Fibroblast of skin of scalp (primary cell): ENCODE data around the gene MMP17. TPM values are rescaled to one million over a fixed set of nuclear protein-coding genes. Genes with fewer than 3 reads are reported as not detected.

Experiments used
- DNase-seq: peaks from one replicate; pipeline ENCODE4 v3.0.0-alpha.2; 2013
- polyA plus RNA-seq, 2 experiments: library from polyadenylated mRNA; unstranded; fragments of 120-200 nt; gene quantifications; one replicate each; pipeline ENCODE4 v1.2.1, GENCODE V29; 2013; ENCODE audit not compliant: insufficient read length in 2 of 2

The MMP17 gene
- polyA plus RNA-seq (2013, experiment 1 of 2; ENCODE audit: insufficient read length) = 14.7 TPM
- 12.6 TPM for polyA plus RNA-seq (2013, experiment 2 of 2; ENCODE audit: insufficient read length)

- peak; percentile 77 for DNase-seq
Measured at GRCh38 chr12:131827961-131828534, at the start of gene MMP17. Gene MMP17 (plus strand): TSS chr12:131828393. CDS start chr12:131828495, 102 bp downstream.

GRCh38 chr12:131779027-131779426 is 49.2 kb upstream of the MMP17 start:
- no peak for DNase-seq

DNA sequence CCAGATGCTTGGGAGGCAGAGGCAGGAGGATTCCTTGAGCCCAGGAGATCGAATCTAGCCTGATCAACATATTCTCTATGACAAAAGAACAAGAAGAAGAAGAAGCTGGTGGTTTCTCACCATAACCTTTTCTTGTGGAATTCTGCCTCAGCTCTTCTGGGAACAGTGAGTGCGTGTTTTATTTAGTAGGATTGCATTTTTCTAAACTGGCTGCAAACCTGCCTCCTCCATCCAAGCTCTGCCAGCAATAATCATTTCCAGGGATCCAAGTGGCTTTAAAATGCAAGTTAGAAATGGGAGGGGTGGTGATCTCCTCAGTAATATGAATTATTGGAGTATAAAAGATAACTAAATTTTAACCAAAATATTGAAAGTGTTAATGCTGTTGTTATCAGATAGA is 46.1 kb upstream of the MMP17 start:
- no peak for DNase-seq

GRCh38 chr12:131783915-131784541 is 44.2 kb upstream of the MMP17 start:
- peak; percentile 71 for DNase-seq

- DNase-seq = peak; percentile 40
Measured at GRCh38 chr12:131784909-131785762, 43.1 kb upstream of the MMP17 start.

DNA sequence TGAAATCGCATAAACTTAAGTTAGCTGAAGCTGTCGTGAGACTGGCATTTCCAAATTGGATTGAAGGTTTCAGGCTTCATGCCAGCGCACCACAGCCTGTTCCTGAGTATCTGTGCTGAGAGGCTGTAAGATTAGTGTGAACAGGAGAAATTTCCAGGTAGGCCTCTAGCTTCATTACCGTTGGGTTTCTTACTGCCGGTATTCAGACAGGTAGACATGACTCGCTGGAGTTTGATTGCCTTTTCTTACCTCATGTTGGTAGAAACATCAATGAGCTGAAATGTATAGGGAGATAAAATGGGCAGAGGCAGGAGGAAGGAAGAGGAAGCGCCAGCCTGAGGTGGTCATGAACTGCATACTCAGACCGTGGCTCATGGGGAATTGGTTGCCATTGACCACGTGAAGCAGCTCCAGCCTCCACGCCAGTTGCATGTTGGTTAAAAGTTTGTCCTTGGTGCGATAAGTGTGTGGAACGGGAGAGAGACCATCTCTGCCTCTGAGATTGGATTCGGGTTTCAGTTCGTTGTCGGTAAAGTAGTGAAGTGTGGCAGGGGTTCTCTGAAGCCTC is 42.3 kb upstream of the MMP17 start:
- no peak for DNase-seq

- no peak for DNase-seq
Measured at GRCh38 chr12:131786331-131786730, 41.9 kb upstream of the MMP17 start.

DNA sequence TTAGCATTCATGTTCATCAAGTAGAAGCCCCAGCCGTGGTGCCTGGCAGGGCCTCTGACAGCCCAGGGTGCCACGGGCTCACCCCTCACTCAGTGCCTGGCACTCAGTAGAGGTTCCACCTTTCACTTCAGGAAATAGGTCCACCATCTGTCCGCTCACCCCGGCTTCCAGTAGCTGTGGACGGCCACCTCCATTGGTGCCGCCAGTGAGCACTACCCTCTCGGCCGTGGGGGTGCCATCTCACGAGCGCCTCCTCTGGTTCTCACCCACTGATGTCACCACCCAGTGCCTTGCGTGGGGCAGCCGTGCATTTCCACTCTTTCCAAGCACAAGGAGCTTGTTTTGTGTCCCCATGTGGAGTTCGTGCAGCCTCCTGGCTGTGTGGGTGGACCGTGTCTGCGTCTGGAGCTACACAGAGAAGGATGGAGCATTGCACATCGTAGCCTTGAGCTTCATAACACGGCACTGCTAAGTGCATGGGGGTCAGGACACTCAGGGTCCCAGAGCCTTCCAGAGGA is 41.0 kb upstream of the MMP17 start:
- DNase-seq = no peak

DNA sequence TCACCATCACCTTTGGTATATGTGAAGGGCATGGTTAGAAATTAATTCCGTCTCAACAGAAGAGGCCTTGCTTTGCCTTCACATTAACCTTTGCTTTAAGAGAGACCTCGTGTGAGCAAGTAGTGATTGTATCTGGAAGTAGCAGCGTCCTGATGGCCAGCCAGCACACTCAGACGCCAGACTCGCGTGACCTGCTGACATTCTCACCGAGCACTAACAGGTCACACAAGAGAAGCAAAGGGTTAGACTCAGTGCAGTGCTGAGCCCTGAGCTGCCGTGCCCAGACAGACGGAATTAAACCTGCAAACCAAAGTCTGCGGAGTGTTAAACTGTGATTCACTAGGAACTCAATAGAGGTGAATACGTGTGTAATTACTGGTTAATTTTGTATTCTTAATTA is 40.1 kb upstream of the MMP17 start:
- no peak for DNase-seq

DNA sequence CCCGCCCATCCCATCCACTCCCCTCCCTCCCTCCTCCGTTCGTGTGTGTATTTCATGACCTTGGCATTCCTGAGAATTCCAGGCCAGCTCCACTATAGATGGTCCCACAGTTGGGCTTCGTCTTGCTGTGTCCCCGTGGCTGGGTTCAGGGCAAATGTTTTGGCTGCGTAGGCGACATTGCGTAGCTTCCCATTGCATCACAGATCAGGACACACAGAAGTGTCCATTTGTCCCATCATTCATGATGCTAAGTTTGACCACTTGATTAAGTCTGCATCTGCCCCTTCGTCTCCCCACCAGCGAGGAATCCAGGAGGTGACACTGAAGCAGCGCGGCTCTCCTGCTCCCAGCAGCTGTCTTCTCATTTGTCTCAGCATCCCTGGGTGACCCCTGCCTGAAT is 38.6 kb upstream of the MMP17 start:
- DNase-seq = no peak

- no peak for DNase-seq
Measured at GRCh38 chr12:131793243-131794022, 34.8 kb upstream of the MMP17 start.

DNA sequence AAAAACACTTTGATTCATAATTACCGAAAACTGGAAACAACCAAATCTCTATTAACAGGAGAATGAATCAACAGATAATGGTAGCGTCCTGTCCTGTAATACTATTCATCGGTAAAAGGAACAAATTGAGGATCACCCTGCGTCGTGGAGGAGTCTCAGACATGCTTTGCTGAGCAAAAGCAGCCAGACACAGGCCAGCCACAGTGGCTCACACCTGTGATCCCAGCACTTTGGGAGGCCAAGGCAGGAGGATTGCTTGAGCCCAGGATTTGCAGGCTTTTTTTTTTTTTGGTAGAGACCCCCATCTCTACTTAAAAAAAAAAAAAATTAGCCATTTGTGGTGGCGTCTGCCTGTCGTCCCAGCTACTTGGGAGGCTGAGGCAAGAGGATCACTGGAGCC is 34.1 kb upstream of the MMP17 start:
- DNase-seq = no peak

DNA sequence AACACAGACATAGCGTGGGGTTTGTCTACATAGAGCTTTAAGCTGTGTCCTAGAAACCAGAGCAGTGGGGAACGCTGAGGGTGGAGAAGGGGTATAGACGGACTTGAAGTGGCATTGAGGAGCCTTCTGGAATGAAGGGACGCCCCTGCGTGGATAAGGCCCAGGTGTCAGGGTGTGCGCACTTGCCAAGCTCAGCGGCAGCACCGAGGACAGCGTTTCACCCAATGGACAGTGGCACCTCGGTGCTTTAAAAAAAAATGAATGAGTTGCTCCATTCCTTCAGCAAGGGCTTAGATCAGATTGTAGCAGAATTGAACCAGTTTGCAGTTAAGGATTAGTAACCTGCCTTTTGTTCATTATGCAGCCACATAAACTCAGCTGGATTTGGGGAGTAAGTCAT is 33.6 kb upstream of the MMP17 start:
- DNase-seq = no peak

DNA sequence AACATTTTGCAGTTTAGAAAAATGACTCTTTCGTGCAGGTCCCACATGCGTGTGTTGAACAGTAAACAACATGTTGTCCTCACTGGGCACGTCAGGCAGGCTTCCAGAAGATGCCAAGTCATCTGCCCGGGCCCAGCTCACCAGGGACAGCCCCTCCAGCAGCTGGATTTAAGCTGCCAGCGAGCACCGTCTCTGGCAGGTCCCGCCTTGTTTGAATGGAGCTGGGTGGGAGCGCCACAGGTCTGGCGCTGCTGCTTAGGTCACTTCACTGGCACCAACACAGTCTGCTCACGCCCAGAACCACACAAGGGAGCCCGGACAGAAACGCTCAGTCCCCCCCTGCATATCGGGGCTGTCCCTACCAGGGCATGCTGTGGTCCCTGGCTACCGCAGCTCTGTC is 33.1 kb upstream of the MMP17 start:
- DNase-seq = no peak

DNA sequence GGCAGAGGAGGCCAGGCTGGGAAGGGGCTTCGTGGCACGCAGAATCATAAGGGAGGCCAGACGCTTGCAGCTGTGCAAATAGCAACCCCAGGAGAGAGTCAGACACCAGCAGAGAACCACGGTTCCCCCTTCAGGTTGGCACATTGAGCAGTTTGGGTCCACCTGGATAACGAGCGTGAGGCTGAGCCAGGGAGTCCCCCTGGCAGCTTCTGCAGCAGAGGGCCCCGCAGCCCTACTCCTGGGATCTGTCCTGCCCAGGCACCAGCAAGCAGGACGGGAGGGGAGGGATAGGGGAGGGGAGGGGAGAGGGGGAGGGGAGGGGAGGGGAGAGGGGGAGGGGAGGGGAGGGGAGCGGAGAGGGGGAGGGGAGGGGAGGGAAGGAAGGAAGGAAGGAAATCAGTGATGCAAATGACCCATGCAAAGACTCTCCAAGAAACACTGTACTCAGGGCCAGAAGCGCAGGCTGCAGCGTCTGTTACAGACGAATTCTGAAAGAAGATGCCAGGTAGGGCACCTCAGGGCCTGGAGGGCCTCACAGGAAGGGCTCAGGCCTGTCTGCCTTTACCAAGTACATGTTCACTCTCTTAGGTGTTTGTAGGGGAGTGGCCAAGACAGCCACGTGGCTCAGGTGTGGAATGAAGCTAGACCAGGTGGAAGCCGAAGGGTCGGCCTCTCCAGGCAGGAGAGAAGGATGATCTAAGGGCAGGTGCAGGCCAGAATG is 32.3 kb upstream of the MMP17 start:
- no peak for DNase-seq

- no peak for DNase-seq
Measured at GRCh38 chr12:131796411-131796736, 31.8 kb upstream of the MMP17 start.

GRCh38 chr12:131796754-131797587 is 31.2 kb upstream of the MMP17 start:
- DNase-seq = no peak

DNA sequence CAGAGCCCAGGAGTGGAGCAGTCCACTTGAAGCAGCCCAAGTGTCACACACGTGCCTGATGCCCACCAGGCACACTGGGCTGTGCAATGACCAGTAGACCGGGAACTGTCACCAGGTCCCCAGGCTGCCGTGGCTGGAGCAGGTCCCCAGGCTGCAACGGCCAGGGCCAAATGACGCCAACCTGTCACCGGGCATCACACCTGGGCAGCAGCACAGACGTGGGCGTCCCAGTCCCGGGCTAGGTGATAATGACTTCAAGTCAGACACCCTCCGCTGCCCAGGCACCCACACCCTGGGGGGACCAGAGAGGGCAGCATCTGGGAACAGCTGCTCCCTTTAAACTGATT is 30.6 kb upstream of the MMP17 start:
- no peak for DNase-seq

- DNase-seq = no peak
Measured at GRCh38 chr12:131799195-131799594, 29.0 kb upstream of the MMP17 start.

DNA sequence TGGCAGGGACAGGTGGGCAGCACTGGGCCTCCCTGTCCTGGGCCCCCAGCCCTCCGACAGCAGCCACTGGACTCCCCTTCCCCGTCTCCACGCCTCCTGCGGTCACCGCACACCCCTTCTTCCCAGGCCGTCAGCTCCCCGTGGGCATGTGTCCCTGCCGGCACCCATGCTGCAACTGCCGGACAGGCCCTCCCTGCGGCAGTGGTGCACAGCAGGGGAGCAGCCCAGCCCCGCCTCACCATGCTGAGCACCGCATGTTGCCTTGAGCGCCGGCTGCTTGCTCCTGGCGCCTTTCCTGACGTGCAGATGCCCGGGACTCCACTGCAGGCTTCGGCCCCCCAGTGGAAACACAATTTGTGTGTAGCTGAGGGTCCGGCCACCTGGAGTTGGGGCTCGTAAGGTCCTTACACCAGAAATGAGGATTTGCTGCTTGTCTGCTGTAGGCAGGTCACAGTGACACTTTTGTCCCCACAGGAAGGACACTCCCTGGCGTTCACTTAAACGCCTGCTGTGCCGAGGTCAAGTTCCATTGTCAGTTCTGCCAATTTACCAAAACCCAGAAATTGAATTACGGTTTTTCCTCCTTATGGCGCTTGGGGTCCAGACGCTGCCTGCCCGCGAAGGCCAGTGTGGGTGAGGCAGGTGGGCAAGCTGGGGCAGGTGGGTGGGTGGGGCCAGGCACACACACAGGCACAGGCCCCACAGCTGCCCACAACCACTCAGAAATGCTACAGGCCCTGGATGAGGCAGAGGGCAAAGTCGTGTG is 28.2 kb upstream of the MMP17 start:
- DNase-seq = no peak
